ENCODE measurements around the gene CADPS2. TPM values are rescaled to one million over a fixed set of nuclear protein-coding genes. Genes with fewer than 3 reads are reported as not detected.

CADPS2 gene
- total and polyA plus RNA-seq, 4 donors = 5.6 to 41.1 (median 11.0) TPM

DNA sequence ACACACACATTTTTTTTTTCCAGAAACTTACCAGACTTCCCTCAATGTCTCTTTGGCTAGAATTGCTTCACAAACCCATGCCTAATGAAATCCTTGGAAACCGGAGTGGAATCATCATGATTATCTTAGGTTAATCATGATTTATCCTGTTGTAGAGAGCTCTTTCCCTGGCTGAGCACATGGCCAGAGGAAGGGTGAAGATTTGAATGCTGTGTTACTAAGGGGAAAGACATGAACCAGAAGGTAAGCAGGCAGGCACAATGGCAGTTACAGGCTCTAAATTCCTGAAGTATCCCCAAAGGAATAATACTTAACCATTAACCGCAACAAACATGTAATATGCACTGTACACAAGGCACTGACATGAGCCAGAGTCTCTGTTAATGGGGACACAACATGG lies 179.4 kb downstream of the CADPS2 start:
- Histone ChIP-seq H3K27me3 (ENCODE audit: control insufficient read depth in 4 of 4, insufficient read depth in 4 of 4, low read length in 3 of 4) (no peaks in the 10 kb centered on the region), H3K36me3 (ENCODE audit: control insufficient read depth in 4 of 4, insufficient read depth in 3 of 4, low read depth in 1 of 4, low read length in 3 of 4) (no peaks in the 10 kb centered on the region), H3K27ac (ENCODE audit: low read depth in 1 of 2, low read length in 2 of 2) (no peak overlapping the region), H3K9me3 (ENCODE audit: control insufficient read depth in 4 of 4, low read length in 3 of 4) (no peaks in the 10 kb centered on the region), H3K4me1 (ENCODE audit: control insufficient read depth in 4 of 4, insufficient read depth in 4 of 4, low read length in 3 of 4) (no peaks in the 10 kb centered on the region), H3K9ac (ENCODE audit: low read depth in 1 of 2, low read length in 2 of 2) (no peak overlapping the region), H3K4me3 (ENCODE audit: low read depth in 1 of 3, low read length in 3 of 3) (no peak overlapping the region)
- 85% methylated on average over 2 of the region's 2 CpGs for WGBS
- TF ChIP-seq FOXA1 (IDR thresholded peaks at IDR 0.05) = no peak
- no peak for TF ChIP-seq FOXA2 (IDR thresholded peaks at IDR 0.05)
- TF ChIP-seq RAD21 (IDR thresholded peaks at IDR 0.05) = no peak
- TF ChIP-seq, protein P1, sequence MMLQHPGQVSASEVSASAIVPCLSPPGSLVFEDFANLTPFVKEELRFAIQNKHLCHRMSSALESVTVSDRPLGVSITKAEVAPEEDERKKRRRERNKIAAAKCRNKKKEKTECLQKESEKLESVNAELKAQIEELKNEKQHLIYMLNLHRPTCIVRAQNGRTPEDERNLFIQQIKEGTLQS (IDR thresholded peaks at IDR 0.05) = no peak
- no peak for TF ChIP-seq JUND (IDR thresholded peaks at IDR 0.05)
- no peak for TF ChIP-seq YY1 (IDR thresholded peaks at IDR 0.05)
- TF ChIP-seq, protein P2, sequence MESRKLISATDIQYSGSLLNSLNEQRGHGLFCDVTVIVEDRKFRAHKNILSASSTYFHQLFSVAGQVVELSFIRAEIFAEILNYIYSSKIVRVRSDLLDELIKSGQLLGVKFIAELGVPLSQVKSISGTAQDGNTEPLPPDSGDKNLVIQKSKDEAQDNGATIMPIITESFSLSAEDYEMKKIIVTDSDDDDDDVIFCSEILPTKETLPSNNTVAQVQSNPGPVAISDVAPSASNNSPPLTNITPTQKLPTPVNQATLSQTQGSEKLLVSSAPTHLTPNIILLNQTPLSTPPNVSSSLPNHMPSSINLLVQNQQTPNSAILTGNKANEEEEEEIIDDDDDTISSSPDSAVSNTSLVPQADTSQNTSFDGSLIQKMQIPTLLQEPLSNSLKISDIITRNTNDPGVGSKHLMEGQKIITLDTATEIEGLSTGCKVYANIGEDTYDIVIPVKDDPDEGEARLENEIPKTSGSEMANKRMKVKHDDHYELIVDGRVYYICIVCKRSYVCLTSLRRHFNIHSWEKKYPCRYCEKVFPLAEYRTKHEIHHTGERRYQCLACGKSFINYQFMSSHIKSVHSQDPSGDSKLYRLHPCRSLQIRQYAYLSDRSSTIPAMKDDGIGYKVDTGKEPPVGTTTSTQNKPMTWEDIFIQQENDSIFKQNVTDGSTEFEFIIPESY (IDR thresholded peaks at IDR 0.05) = no peak
- TF ChIP-seq TAF1 (conservative IDR thresholded peaks at IDR 0.05) = no peak
- TF ChIP-seq HNF4A (conservative IDR thresholded peaks at IDR 0.05) = no peak
- TF ChIP-seq HNF4G (IDR thresholded peaks at IDR 0.05) = no peak
- no peak for TF ChIP-seq NR2F2 (IDR thresholded peaks at IDR 0.05)
- TF ChIP-seq, protein P3, sequence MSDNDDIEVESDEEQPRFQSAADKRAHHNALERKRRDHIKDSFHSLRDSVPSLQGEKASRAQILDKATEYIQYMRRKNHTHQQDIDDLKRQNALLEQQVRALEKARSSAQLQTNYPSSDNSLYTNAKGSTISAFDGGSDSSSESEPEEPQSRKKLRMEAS (IDR thresholded peaks at IDR 0.05) = no peak
- TF ChIP-seq RXRA (IDR thresholded peaks at IDR 0.05) = no peak
- no peak for TF ChIP-seq EGR1 (IDR thresholded peaks at IDR 0.05; ENCODE audit: low read depth in 2 of 2)
- TF ChIP-seq, protein P4, sequence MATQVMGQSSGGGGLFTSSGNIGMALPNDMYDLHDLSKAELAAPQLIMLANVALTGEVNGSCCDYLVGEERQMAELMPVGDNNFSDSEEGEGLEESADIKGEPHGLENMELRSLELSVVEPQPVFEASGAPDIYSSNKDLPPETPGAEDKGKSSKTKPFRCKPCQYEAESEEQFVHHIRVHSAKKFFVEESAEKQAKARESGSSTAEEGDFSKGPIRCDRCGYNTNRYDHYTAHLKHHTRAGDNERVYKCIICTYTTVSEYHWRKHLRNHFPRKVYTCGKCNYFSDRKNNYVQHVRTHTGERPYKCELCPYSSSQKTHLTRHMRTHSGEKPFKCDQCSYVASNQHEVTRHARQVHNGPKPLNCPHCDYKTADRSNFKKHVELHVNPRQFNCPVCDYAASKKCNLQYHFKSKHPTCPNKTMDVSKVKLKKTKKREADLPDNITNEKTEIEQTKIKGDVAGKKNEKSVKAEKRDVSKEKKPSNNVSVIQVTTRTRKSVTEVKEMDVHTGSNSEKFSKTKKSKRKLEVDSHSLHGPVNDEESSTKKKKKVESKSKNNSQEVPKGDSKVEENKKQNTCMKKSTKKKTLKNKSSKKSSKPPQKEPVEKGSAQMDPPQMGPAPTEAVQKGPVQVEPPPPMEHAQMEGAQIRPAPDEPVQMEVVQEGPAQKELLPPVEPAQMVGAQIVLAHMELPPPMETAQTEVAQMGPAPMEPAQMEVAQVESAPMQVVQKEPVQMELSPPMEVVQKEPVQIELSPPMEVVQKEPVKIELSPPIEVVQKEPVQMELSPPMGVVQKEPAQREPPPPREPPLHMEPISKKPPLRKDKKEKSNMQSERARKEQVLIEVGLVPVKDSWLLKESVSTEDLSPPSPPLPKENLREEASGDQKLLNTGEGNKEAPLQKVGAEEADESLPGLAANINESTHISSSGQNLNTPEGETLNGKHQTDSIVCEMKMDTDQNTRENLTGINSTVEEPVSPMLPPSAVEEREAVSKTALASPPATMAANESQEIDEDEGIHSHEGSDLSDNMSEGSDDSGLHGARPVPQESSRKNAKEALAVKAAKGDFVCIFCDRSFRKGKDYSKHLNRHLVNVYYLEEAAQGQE (IDR thresholded peaks at IDR 0.05) = no peak
- no peak for TF ChIP-seq SP1 (IDR thresholded peaks at IDR 0.05)
- DNase-seq (ENCODE audit: low spot score) = no peak

DNA sequence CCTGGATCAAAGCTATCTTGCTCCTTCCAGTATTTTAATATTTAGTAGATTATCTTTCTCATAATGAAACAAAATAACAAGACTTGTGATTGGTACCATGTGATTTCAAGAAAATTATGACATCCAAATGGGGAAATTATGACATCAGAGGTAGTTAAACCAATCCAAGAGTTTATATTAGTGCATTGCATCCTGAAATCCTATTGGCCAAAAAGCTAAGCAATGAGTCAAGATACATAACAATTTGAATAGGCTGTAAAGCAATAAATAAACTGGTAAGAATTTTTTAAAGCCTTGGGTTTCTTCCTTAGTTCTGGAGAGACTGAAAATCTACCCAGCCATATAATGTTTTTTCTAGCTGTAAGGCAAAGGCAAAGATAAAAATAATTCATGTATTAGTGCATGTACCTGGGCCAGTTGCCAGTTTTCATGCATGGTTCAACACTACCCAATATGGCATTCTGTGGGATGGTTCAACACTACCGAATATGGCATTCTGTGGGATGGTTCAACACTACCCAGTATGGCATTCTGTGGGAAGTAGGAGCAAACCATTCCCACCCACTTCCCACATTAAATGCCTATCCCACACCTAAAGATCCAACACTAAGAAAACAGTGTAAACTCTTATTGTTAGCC lies 183.3 kb downstream of the CADPS2 start, which contains the start of gene RNF148:
TSS of gene RNF148 (minus strand) at position 51 of the 639 bp plus-strand sequence. CDS start 172 bp downstream, outside the sequence.
- Histone ChIP-seq H3K9ac (ENCODE audit: low read depth in 1 of 2, low read length in 2 of 2) (no peak within 1 kb of the TSS), H3K27me3 (ENCODE audit: control insufficient read depth in 4 of 4, insufficient read depth in 4 of 4, low read length in 3 of 4) (no peaks in the 10 kb centered on the region), H3K36me3 (ENCODE audit: control insufficient read depth in 4 of 4, insufficient read depth in 3 of 4, low read depth in 1 of 4, low read length in 3 of 4) (no peaks in the 10 kb centered on the region), H3K27ac (ENCODE audit: low read depth in 1 of 2, low read length in 2 of 2) (no peak within 1 kb of the TSS), H3K9me3 (ENCODE audit: control insufficient read depth in 4 of 4, low read length in 3 of 4) (no peaks in the 10 kb centered on the region), H3K4me1 (ENCODE audit: control insufficient read depth in 4 of 4, insufficient read depth in 4 of 4, low read length in 3 of 4) (no peaks in the 10 kb centered on the region), H3K4me3 (ENCODE audit: low read depth in 1 of 3, low read length in 3 of 3) (no peak within 1 kb of the TSS)
- no peak for DNase-seq (ENCODE audit: low spot score)
- TF ChIP-seq, protein P5, sequence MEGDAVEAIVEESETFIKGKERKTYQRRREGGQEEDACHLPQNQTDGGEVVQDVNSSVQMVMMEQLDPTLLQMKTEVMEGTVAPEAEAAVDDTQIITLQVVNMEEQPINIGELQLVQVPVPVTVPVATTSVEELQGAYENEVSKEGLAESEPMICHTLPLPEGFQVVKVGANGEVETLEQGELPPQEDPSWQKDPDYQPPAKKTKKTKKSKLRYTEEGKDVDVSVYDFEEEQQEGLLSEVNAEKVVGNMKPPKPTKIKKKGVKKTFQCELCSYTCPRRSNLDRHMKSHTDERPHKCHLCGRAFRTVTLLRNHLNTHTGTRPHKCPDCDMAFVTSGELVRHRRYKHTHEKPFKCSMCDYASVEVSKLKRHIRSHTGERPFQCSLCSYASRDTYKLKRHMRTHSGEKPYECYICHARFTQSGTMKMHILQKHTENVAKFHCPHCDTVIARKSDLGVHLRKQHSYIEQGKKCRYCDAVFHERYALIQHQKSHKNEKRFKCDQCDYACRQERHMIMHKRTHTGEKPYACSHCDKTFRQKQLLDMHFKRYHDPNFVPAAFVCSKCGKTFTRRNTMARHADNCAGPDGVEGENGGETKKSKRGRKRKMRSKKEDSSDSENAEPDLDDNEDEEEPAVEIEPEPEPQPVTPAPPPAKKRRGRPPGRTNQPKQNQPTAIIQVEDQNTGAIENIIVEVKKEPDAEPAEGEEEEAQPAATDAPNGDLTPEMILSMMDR (IDR thresholded peaks at IDR 0.05; ENCODE audit: low read depth, low read length, missing input control) = no peak
- TF ChIP-seq GABPA (IDR thresholded peaks at IDR 0.05 in 1 of 2, conservative IDR thresholded peaks at IDR 0.05 in 1 of 2) = no peak
- TF ChIP-seq EGR1 (IDR thresholded peaks at IDR 0.05; ENCODE audit: low read depth in 2 of 2) = no peak
- TF ChIP-seq SP1 (IDR thresholded peaks at IDR 0.05) = no peak
- TF ChIP-seq, protein P2 (IDR thresholded peaks at IDR 0.05) = no peak
- TF ChIP-seq JUND (IDR thresholded peaks at IDR 0.05) = no peak
- TF ChIP-seq HNF4G (IDR thresholded peaks at IDR 0.05) = no peak
- TF ChIP-seq, protein P3 (IDR thresholded peaks at IDR 0.05) = no peak
- no peak for TF ChIP-seq RXRA (IDR thresholded peaks at IDR 0.05)
- TF ChIP-seq HNF4A (conservative IDR thresholded peaks at IDR 0.05) = no peak
- TF ChIP-seq NR2F2 (IDR thresholded peaks at IDR 0.05) = no peak
- TF ChIP-seq YY1 (IDR thresholded peaks at IDR 0.05) = no peak
- no peak for TF ChIP-seq FOXA1 (IDR thresholded peaks at IDR 0.05)
- 93% methylated on average over 1 of the region's 1 CpG for WGBS

Data from liver (tissue), 9 donors.